Thoracic aorta (tissue), 2 donors: ENCODE measurements around the gene RRBP1. TPM values are rescaled to one million over a fixed set of nuclear protein-coding genes. Genes with fewer than 3 reads are reported as not detected.

Source experiments
- ATAC-seq: fragments of 150-250 bp; one replicate; pipeline ENCODE4 v1.8.0; 2017; ENCODE audit warnings: low read depth; ENCODE audit not compliant: insufficient number of reproducible peaks, low FRiP score
- DNase-seq: peaks from one replicate; pipeline ENCODE4 v3.0.0-alpha.2; 2020; ENCODE audit warnings: low spot score
- H3K27ac ChIP-seq, 2 donors: fragments of 200-600 bp; sonication (generic); 1 replicate in 1 of 2; 2 replicates in 1 of 2; pipeline ENCODE4 v1.5.1; 2016; ENCODE audit warnings: mild to moderate bottlenecking in 2 of 2, moderate library complexity in 2 of 2
- H3K27me3 ChIP-seq: fragments of 200-600 bp; sonication (generic); replicated peaks from 2 replicates; pipeline ENCODE4 v1.6.0; 2016; ENCODE audit warnings: mild to moderate bottlenecking; ENCODE audit not compliant: insufficient read depth
- H3K36me3 ChIP-seq: fragments of 200-600 bp; sonication (generic); one replicate; pipeline ENCODE4 v1.5.1; 2016
- H3K4me1 ChIP-seq, 2 donors: fragments of 200-600 bp; sonication (generic); 1 replicate in 1 of 2; 2 replicates in 1 of 2; pipeline versions ENCODE4 v1.5.1 to v1.6.0; 2016; ENCODE audit warnings: low read depth in 2 of 2, mild to moderate bottlenecking in 1 of 2; ENCODE audit not compliant: control insufficient read depth in 1 of 2
- H3K4me3 ChIP-seq: fragments of 200-600 bp; sonication (generic); 2 replicates; pipeline ENCODE4 v1.5.1; 2016; ENCODE audit warnings: mild to moderate bottlenecking
- H3K9me3 ChIP-seq: fragments of 200-600 bp; sonication (generic); 2 replicates; pipeline ENCODE4 v1.5.1; 2016
- total RNA-seq, 2 donors: library from RNA; depleted of rRNA; stranded (reverse); fragments of >200 nt; gene quantifications; one replicate each; pipeline versions ENCODE4 v1.1.0 to v1.2.3, GENCODE V29; 2016
- TF ChIP-seq, protein P1 (sequence below): fragments of 200-600 bp; sonication (generic); IDR thresholded peaks from one replicate; pipeline ENCODE4 v1.5.1; 2019; ENCODE audit warnings: antibody characterized with exemption

Gene RRBP1
- total RNA-seq, 2 donors from 2014 or later: 113 to 163 TPM

DNA sequence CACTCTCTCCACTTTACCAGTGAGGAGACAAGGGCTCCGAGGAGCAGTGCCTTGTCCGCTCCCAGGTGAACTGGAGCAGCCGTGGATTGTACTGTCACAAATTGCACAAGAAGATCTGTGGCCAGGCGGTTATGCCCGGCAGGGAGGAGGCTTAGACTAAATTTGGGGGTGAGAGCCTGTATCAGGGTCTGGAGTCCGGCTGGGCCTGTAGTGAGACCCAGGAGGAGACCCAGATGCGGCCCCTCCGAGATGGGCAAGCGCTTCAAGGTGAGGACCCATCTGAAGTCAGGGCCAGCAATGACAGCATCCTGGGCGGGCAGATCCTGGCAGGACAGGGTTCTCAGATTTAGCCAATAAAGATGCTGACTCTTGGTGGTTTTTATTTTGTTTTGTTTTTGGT lies 45.3 kb upstream of the RRBP1 start:
- TF ChIP-seq, protein P1, sequence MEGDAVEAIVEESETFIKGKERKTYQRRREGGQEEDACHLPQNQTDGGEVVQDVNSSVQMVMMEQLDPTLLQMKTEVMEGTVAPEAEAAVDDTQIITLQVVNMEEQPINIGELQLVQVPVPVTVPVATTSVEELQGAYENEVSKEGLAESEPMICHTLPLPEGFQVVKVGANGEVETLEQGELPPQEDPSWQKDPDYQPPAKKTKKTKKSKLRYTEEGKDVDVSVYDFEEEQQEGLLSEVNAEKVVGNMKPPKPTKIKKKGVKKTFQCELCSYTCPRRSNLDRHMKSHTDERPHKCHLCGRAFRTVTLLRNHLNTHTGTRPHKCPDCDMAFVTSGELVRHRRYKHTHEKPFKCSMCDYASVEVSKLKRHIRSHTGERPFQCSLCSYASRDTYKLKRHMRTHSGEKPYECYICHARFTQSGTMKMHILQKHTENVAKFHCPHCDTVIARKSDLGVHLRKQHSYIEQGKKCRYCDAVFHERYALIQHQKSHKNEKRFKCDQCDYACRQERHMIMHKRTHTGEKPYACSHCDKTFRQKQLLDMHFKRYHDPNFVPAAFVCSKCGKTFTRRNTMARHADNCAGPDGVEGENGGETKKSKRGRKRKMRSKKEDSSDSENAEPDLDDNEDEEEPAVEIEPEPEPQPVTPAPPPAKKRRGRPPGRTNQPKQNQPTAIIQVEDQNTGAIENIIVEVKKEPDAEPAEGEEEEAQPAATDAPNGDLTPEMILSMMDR: no peak
- Histone ChIP-seq H3K4me1 (no peaks in the 10 kb centered on the region), H3K36me3 (no peaks in the 10 kb centered on the region), H3K4me3 (no peak overlapping the region), H3K27me3 (no peaks in the 10 kb centered on the region), H3K27ac (no peak overlapping the region), H3K9me3 (no peaks in the 10 kb centered on the region)
- DNase-seq (no peak), ATAC-seq (no peak)

DNA sequence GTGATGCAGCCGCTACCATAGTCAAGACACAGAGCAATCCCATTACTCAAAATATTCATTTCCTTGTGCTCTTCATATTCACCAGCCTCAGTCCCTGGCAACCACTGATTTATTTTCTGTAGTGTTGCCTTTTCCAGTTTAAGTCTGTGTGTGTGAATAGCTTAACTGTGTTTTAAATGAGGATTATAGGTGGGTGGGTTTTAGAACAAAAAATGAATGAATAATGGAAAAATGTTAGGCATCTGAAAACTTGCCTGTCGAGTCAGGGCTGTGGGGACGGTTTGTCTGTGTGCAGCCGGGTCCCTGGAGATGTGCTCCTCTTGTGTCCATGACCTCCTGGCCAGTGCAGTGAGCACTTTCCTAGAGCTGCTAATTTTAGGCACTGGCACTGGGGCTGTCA lies 44.9 kb upstream of the RRBP1 start:
- Histone ChIP-seq H3K27me3 (no peaks in the 10 kb centered on the region), H3K27ac (no peak overlapping the region), H3K4me1 (no peaks in the 10 kb centered on the region), H3K36me3 (no peaks in the 10 kb centered on the region), H3K9me3 (no peaks in the 10 kb centered on the region), H3K4me3 (no peak overlapping the region)
- ATAC-seq (no peak), DNase-seq (no peak)
- TF ChIP-seq, protein P1: no peak

DNA sequence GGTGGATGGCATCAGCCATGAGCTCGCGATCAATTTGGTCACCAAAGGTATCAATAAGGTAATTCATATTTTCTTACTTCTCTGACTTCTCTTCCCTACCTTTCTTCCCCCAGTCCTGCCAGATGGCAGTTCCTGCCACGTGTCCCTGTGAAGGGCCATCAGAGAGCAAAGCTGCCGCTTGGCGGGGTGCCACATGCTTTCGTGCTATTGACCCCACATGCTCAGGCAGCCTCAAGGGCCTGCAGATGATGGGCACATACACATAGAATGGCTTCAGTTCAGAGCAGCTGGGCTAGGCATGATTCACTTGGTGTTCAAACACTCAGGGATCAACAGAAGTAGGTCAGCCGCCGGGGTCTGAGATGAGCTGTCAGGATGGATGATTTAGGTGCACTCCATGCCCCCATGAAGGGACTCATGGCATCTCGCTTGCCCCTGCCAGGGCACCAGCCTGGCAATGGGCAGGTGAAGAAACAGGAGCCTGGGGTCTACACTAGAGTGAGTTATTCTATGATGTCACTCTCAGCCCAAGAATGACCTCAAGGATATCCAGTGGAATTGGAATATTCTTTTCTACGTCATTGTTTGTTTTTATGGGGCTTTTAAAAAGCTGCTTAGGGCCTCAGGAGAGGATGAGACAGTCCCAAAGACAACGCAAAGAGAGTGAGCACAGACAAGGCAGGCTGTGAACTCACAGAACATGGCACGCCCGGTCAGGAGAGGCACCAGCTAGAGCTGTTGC lies 43.2 kb upstream of the RRBP1 start:
- Histone ChIP-seq H3K27ac (no peak overlapping the region), H3K9me3 (no peaks in the 10 kb centered on the region), H3K4me3 (no peak overlapping the region), H3K36me3 (no peaks in the 10 kb centered on the region), H3K4me1 (no peaks in the 10 kb centered on the region), H3K27me3 (no peaks in the 10 kb centered on the region)
- no peak for ATAC-seq
- TF ChIP-seq, protein P1: no peak
- no peak for DNase-seq

DNA sequence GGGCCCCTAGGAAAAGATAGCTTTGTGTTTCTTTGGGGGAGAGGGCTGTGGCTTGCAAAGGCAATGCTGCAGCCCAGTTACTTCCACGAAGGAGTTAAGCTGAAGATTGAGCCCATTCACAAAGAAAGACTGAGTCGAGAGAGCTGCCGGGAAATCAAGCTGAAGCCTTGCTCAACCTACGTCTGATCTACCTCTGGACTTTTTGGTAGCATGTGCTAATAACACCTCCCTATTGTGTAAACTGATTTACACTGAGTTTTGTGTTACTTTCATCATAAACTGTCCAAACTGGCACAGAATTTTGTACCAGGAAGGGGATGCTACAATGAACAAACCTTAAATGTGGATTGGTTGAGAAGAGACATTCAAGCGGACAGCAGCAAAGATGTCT lies 41.3 kb upstream of the RRBP1 start:
- Histone ChIP-seq H3K4me1 (no peaks in the 10 kb centered on the region), H3K27ac (no peak overlapping the region), H3K27me3 (no peaks in the 10 kb centered on the region), H3K4me3 (no peak overlapping the region), H3K36me3 (no peaks in the 10 kb centered on the region), H3K9me3 (no peaks in the 10 kb centered on the region)
- DNase-seq: no peak
- TF ChIP-seq, protein P1: no peak
- no peak for ATAC-seq

DNA sequence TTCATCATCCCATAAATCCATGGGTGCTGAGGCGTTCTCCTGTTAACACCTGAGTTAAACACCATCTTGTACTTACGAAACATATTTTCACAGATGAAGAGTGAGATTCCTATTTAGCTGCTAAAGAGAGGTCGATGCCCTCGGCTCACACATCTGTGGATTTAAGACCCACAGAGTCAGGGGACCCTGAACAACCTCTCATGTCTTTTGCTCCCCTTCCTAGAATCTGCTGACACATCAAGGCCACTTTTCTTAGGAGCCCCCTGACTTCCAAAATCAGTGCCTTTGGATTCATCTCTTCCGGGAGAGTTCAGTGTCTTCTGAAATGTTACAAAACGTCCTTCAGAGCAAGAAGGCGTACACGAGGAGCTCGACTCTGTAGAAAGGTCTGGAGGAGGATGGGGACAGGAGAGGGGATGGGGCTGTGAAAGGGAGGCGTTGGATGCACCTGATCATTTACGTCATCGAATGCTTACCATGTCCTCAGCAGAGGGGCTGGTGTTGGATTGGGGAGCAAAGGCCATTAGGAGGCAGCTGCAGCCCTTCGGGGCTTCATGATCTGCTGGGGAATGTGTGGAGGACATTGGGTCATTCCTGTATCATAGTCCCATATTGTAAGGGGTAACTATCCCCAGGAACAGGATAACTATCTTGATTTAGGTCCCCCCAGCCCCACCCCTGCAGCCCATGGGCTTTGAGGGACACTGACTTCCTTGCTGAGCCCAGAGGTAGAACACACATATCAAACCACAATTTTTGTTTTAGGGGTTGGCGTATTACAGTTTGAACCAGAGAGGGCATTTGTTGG lies 40.7 kb upstream of the RRBP1 start:
- H3K4me3 ChIP-seq: no peak overlapping the region
- ATAC-seq (no peak), DNase-seq (no peak)
- no peaks in the 10 kb centered on the region for H3K9me3 ChIP-seq
- H3K27me3 ChIP-seq: no peaks in the 10 kb centered on the region
- no peaks in the 10 kb centered on the region for H3K4me1 ChIP-seq
- H3K36me3 ChIP-seq: no peaks in the 10 kb centered on the region
- no peak overlapping the region for H3K27ac ChIP-seq
- TF ChIP-seq, protein P1: no peak
